Keratinocyte (primary cell): ENCODE data around the gene TMEM25. TPM values are rescaled to one million over a fixed set of nuclear protein-coding genes. Genes with fewer than 3 reads are reported as not detected.

Source experiments
- DNase-seq: peaks from one replicate; pipeline ENCODE4 v3.0.0-alpha.2; 2011; ENCODE audit warnings: low read depth, missing footprints, low spot score
- FAIRE-seq: peaks from 2 replicates; lab custom pipeline; 2011; peaks lifted over from hg19 to GRCh38; lab: Jason Lieb, UNC
- H2AFZ ChIP-seq: 2 replicates; pipeline ENCODE4 v1.6.0; 2012; ENCODE audit warnings: low read length, control low read depth, inconsistent platforms; ENCODE audit not compliant: control insufficient read depth
- H3K27ac ChIP-seq: 2 replicates; pipeline ENCODE4 v1.5.1; 2011; ENCODE audit warnings: low read length; ENCODE audit not compliant: control insufficient read depth, insufficient read depth
- H3K27me3 ChIP-seq: 3 replicates; pipeline ENCODE4 v1.6.0; 2011; ENCODE audit warnings: low read length; ENCODE audit not compliant: control insufficient read depth, insufficient read depth; ENCODE audit errors: extremely low read depth
- H3K36me3 ChIP-seq, 2 experiments: 2 replicates in 1 of 2; 3 replicates in 1 of 2; pipeline ENCODE4 v1.5.1; 2011; ENCODE audit warnings: low read length in 2 of 2, mild to moderate bottlenecking in 1 of 2; ENCODE audit not compliant: control insufficient read depth in 2 of 2, insufficient read depth in 2 of 2; ENCODE audit errors: extremely low read depth in 1 of 2
- H3K4me1 ChIP-seq: 3 replicates; pipeline ENCODE4 v1.5.1; 2011; ENCODE audit warnings: low read length; ENCODE audit not compliant: control insufficient read depth, insufficient read depth; ENCODE audit errors: extremely low read depth
- H3K4me2 ChIP-seq: 3 replicates; pipeline ENCODE4 v1.6.0; 2011; ENCODE audit warnings: low read depth, low read length; ENCODE audit not compliant: control insufficient read depth, insufficient read depth; ENCODE audit errors: extremely low read depth
- H3K4me3 ChIP-seq, 3 experiments: fragments of 200-600 bp in 1 of 3; sonication (generic) in 1 of 3; 2 replicates in 2 of 3; 3 replicates in 1 of 3; pipeline ENCODE4 v1.5.1; 2011 to 2016; ENCODE audit warnings: low read length in 3 of 3, mild to moderate bottlenecking in 3 of 3, control low read depth in 2 of 3, inconsistent platforms in 1 of 3, low read depth in 1 of 3, mixed read lengths in 1 of 3, mixed run types in 1 of 3, moderate library complexity in 1 of 3; ENCODE audit not compliant: control insufficient read depth in 2 of 3, insufficient read depth in 2 of 3; ENCODE audit errors: extremely low read depth in 1 of 3
- H3K79me2 ChIP-seq: 2 replicates; pipeline ENCODE4 v1.6.0; 2012; ENCODE audit warnings: low read length; ENCODE audit not compliant: control insufficient read depth, insufficient read depth
- H3K9ac ChIP-seq: 3 replicates; pipeline ENCODE4 v1.6.0; 2011; ENCODE audit warnings: low read length; ENCODE audit not compliant: control insufficient read depth, insufficient read depth; ENCODE audit errors: extremely low read depth
- H3K9me1 ChIP-seq: 3 replicates; pipeline ENCODE4 v1.6.0; 2011; ENCODE audit warnings: low read length; ENCODE audit not compliant: control insufficient read depth, insufficient read depth; ENCODE audit errors: extremely low read depth
- H3K9me3 ChIP-seq: 2 replicates; pipeline ENCODE4 v1.5.1; 2012; ENCODE audit warnings: low read depth, low read length; ENCODE audit not compliant: control insufficient read depth
- H4K20me1 ChIP-seq: 3 replicates; pipeline ENCODE4 v1.6.0; 2011; ENCODE audit warnings: low read length; ENCODE audit not compliant: control insufficient read depth, insufficient read depth; ENCODE audit errors: extremely low read depth
- EZH2 ChIP-seq: IDR thresholded peaks from one replicate; pipeline ENCODE4 v1.6.1; 2012; ENCODE audit warnings: inconsistent platforms, mild to moderate bottlenecking, low read length, moderate library complexity
- dilution Hi-C: fragments of 300-500 bp; cut with MboI; formaldehyde crosslinking; loops from one replicate; pipeline ENCODE4 v1.7.0; 2020; ENCODE audit warnings: low sequenced_read_pairs; ENCODE audit not compliant: extremely low pct_ligation_motif_present
- polyA plus RNA-seq, 5 experiments: library from polyadenylated mRNA; depleted of rRNA in 3 of 5; stranded (reverse) in 3 of 5; stranded (forward) in 1 of 5; unstranded in 1 of 5; fragments of >200 nt; gene quantifications; 1 replicate in 1 of 5; 2 replicates in 3 of 5; 3 replicates in 1 of 5; pipeline versions ENCODE4 v1.2.1 to v1.2.3, GENCODE V29; 2011 to 2012; ENCODE audit warnings: missing spikeins in 2 of 5, low read depth in 1 of 5, low replicate concordance in 1 of 5
- TF ChIP-seq, protein P1 (sequence below), 3 experiments: IDR thresholded peaks in 1 of 3; conservative IDR thresholded peaks in 1 of 3; optimal IDR thresholded peaks in 1 of 3; 2 replicates in 2 of 3; 3 replicates in 1 of 3; pipeline versions ENCODE3 to v1.5.1; 2011; ENCODE audit warnings: low read length in 3 of 3, mild to moderate bottlenecking in 3 of 3, moderate library complexity in 2 of 3, control low read depth in 1 of 3, inconsistent platforms in 1 of 3; ENCODE audit not compliant: insufficient read depth in 2 of 3; ENCODE audit errors: extremely low read depth in 1 of 3

Gene TMEM25
- polyA plus RNA-seq, 1 donor (not counting 4 experiments of a cell fraction or from before 2014, with no cell fraction given), result 12.9 TPM

DNA sequence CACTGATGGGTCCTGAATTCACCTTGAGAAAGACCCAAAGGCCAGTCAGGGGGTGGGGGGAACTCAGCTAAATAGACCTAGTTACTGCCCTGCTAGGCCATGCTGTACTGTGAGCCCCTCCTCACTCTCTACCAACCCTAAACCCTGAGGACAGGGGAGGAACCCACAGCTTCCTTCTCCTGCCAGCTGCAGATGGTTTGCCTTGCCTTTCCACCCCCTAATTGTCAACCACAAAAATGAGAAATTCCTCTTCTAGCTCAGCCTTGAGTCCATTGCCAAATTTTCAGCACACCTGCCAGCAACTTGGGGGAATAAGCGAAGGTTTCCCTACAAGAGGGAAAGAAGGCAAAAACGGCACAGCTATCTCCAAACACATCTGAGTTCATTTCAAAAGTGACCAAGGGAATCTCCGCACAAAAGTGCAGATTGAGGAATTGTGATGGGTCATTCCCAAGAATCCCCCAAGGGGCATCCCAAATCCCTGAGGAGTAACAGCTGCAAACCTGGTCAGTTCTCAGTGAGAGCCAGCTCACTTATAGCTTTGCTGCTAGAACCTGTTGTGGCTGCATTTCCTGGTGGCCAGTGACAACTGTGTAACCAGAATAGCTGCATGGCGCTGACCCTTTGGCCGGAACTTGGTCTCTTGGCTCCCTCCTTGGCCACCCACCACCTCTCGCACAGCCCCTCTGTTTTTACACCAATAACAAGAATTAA, 6.1 kb upstream of the TMEM25 start:
- TF ChIP-seq, protein P1, sequence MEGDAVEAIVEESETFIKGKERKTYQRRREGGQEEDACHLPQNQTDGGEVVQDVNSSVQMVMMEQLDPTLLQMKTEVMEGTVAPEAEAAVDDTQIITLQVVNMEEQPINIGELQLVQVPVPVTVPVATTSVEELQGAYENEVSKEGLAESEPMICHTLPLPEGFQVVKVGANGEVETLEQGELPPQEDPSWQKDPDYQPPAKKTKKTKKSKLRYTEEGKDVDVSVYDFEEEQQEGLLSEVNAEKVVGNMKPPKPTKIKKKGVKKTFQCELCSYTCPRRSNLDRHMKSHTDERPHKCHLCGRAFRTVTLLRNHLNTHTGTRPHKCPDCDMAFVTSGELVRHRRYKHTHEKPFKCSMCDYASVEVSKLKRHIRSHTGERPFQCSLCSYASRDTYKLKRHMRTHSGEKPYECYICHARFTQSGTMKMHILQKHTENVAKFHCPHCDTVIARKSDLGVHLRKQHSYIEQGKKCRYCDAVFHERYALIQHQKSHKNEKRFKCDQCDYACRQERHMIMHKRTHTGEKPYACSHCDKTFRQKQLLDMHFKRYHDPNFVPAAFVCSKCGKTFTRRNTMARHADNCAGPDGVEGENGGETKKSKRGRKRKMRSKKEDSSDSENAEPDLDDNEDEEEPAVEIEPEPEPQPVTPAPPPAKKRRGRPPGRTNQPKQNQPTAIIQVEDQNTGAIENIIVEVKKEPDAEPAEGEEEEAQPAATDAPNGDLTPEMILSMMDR (optimal IDR thresholded peaks at IDR 0.05 in 1 of 3, IDR thresholded peaks at IDR 0.05 in 1 of 3, conservative IDR thresholded peaks at IDR 0.05 in 1 of 3; ENCODE audit: extremely low read depth in 1 of 3, insufficient read depth in 2 of 3, low read length in 3 of 3), result no peak
- no peak for TF ChIP-seq EZH2
- Histone ChIP-seq H3K4me1 (no peaks in the 10 kb centered on the region), H3K79me2 (no peaks in the 10 kb centered on the region), H3K4me2 (no peak overlapping the region), H3K36me3 (peaks cover 22 to 39% of the 10 kb centered on the region in 2 experiments), H4K20me1 (no peaks in the 10 kb centered on the region), H3K27me3 (no peaks in the 10 kb centered on the region), H3K4me3 (no peak overlapping the region), H3K27ac (no peak overlapping the region), H3K9me3 (no peaks in the 10 kb centered on the region), H3K9me1 (no peaks in the 10 kb centered on the region), H3K9ac (no peak overlapping the region), H2AFZ (no peak overlapping the region)
- FAIRE-seq, result no peak
- DNase-seq, result no peak
- dilution Hi-C loops, result no loop called here

DNA sequence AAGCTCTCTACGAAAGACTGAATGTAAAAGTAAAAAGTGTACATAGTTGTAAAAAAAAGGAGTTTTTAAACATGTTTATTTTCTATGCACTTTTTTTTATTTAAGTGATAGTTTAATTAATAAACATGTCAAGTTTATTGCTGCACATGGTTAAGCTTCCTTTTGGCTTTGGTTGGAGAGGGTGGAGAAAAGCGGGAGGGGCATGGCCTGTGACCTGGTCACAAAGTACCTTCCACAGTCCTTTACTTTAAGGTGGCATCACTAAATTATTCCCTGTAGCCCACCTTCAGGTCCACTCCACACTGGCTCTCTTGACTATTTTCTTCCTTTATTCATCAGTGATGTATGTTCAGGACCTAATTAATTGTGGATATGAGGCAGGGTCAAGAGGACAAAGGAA, 4.3 kb upstream of the TMEM25 start:
- H3K27me3 ChIP-seq, result no peaks in the 10 kb centered on the region
- no peak overlapping the region for H3K9ac ChIP-seq
- no peak for DNase-seq
- H3K79me2 ChIP-seq, result no peaks in the 10 kb centered on the region
- H3K4me2 ChIP-seq, result no peak overlapping the region
- FAIRE-seq, result no peak
- TF ChIP-seq, protein P1 (optimal IDR thresholded peaks at IDR 0.05 in 1 of 3, IDR thresholded peaks at IDR 0.05 in 1 of 3, conservative IDR thresholded peaks at IDR 0.05 in 1 of 3; ENCODE audit: extremely low read depth in 1 of 3, insufficient read depth in 2 of 3, low read length in 3 of 3), result no peak
- TF ChIP-seq EZH2, result no peak
- no peak overlapping the region for H3K4me3 ChIP-seq
- peaks cover 1% of the 10 kb centered on the region for H3K4me1 ChIP-seq
- dilution Hi-C loops, result no loop called here
- H4K20me1 ChIP-seq, result no peaks in the 10 kb centered on the region
- no peaks in the 10 kb centered on the region for H3K9me3 ChIP-seq
- no peaks in the 10 kb centered on the region for H3K9me1 ChIP-seq
- H2AFZ ChIP-seq, result no peak overlapping the region
- H3K36me3 ChIP-seq, result peaks cover 20 to 29% of the 10 kb centered on the region in 2 experiments
- no peak overlapping the region for H3K27ac ChIP-seq
